ENCODE measurements around the gene TMEM94. TPM values are rescaled to one million over a fixed set of nuclear protein-coding genes. Genes with fewer than 3 reads are reported as not detected.

The TMEM94 gene
- total RNA-seq, 1 donor from 2014 or later: 61.0 TPM

Small RNA genes lying within 50 kb of the gene (microRNA-seq; reads per million reads assigned to microRNA genes)
- gene MIR6785 (ENCODE audit: borderline number of aligned reads): not detected

Other genes starting within 250 kb of the TMEM94 start
- 42.8 TPM for gene GGA3, start 195.0 kb upstream of the TMEM94 start, total RNA-seq
- gene MRPS7, start 194.8 kb upstream of the TMEM94 start, total RNA-seq: 45.7 TPM
- 15.5 TPM for gene MIF4GD, start 185.4 kb upstream of the TMEM94 start, total RNA-seq
- gene SLC25A19, start 167.2 kb upstream of the TMEM94 start, total RNA-seq: 16.4 TPM
- 154 TPM for gene GRB2, start 51.0 kb upstream of the TMEM94 start, total RNA-seq
- gene CASKIN2, start 58.9 kb downstream of the TMEM94 start, total RNA-seq: 72.8 TPM
- gene TSEN54, start 59.9 kb downstream of the TMEM94 start, total RNA-seq: 13.7 TPM
- 8.2 TPM for gene LLGL2, start 69.1 kb downstream of the TMEM94 start, total RNA-seq
- gene MYO15B, start 131.2 kb downstream of the TMEM94 start, total RNA-seq: 110 TPM
- gene SMIM5, start 176.8 kb downstream of the TMEM94 start, total RNA-seq: 0.42 TPM
- 12.7 TPM for gene RECQL5, start 210.5 kb downstream of the TMEM94 start, total RNA-seq
- gene SAP30BP, start 210.7 kb downstream of the TMEM94 start, total RNA-seq: 86.0 TPM